Measurements from ENCODE around the gene ABCD3. TPM values are rescaled to one million over a fixed set of nuclear protein-coding genes. Genes with fewer than 3 reads are reported as not detected.
A peak's percentile ranks its signal among the peaks of the same experiment; 100 is the strongest.

The ABCD3 gene
- total and polyA plus RNA-seq, 2 of the 13 experiments (the other 11 are each of a cell fraction or from before 2014, with no cell fraction given) = 27.5 to 166 TPM

GRCh38 chr1:94541246-94542087, 123.3 kb downstream of the ABCD3 start, which contains the start of gene F3 (continued):
- TF ChIP-seq, protein P1, sequence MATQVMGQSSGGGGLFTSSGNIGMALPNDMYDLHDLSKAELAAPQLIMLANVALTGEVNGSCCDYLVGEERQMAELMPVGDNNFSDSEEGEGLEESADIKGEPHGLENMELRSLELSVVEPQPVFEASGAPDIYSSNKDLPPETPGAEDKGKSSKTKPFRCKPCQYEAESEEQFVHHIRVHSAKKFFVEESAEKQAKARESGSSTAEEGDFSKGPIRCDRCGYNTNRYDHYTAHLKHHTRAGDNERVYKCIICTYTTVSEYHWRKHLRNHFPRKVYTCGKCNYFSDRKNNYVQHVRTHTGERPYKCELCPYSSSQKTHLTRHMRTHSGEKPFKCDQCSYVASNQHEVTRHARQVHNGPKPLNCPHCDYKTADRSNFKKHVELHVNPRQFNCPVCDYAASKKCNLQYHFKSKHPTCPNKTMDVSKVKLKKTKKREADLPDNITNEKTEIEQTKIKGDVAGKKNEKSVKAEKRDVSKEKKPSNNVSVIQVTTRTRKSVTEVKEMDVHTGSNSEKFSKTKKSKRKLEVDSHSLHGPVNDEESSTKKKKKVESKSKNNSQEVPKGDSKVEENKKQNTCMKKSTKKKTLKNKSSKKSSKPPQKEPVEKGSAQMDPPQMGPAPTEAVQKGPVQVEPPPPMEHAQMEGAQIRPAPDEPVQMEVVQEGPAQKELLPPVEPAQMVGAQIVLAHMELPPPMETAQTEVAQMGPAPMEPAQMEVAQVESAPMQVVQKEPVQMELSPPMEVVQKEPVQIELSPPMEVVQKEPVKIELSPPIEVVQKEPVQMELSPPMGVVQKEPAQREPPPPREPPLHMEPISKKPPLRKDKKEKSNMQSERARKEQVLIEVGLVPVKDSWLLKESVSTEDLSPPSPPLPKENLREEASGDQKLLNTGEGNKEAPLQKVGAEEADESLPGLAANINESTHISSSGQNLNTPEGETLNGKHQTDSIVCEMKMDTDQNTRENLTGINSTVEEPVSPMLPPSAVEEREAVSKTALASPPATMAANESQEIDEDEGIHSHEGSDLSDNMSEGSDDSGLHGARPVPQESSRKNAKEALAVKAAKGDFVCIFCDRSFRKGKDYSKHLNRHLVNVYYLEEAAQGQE (IDR thresholded peaks at IDR 0.05; ENCODE audit: borderline replicate concordance in 1 of 2, low read depth in 1 of 2, low read length in 2 of 2) = no peak
- TF ChIP-seq CENPX (CRISPR knock-in tag; IDR thresholded peaks at IDR 0.05) = no peak
- TF ChIP-seq ARNT2 (CRISPR knock-in tag; IDR thresholded peaks at IDR 0.05; ENCODE audit: low read depth) = no peak; the same call in 1 of the 2 replicates
- TF ChIP-seq AKAP8 (CRISPR knock-in tag; IDR thresholded peaks at IDR 0.05) = no peak
- TF ChIP-seq ZC3H13 (CRISPR knock-in tag; IDR thresholded peaks at IDR 0.05) = no peak
- TF ChIP-seq KLF15 (CRISPR knock-in tag; IDR thresholded peaks at IDR 0.05; ENCODE audit: borderline replicate concordance) = no peak
- no peak for TF ChIP-seq ZNF3 (CRISPR knock-in tag; IDR thresholded peaks at IDR 0.05)
- no peak for TF ChIP-seq SP1 (IDR thresholded peaks at IDR 0.05)
- peak; percentile 59 for TF ChIP-seq SP1 (CRISPR knock-in tag; IDR thresholded peaks at IDR 0.05)
- TF ChIP-seq CCDC6 (CRISPR knock-in tag; IDR thresholded peaks at IDR 0.05) = peak; percentile 72; the same call in 1 of the 2 replicates
- peak; percentile 60 for TF ChIP-seq PHF8 (CRISPR knock-in tag; IDR thresholded peaks at IDR 0.05)
- TF ChIP-seq, protein P2, sequence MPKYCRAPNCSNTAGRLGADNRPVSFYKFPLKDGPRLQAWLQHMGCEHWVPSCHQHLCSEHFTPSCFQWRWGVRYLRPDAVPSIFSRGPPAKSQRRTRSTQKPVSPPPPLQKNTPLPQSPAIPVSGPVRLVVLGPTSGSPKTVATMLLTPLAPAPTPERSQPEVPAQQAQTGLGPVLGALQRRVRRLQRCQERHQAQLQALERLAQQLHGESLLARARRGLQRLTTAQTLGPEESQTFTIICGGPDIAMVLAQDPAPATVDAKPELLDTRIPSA (CRISPR knock-in tag; IDR thresholded peaks at IDR 0.05; ENCODE audit: borderline replicate concordance) = no peak
- no peak for TF ChIP-seq USF2 (IDR thresholded peaks at IDR 0.05; ENCODE audit: low read depth, low read length)
- no peak for TF ChIP-seq USF2 (CRISPR knock-in tag; IDR thresholded peaks at IDR 0.05; ENCODE audit: borderline replicate concordance)
- TF ChIP-seq BCL3 (CRISPR knock-in tag; IDR thresholded peaks at IDR 0.05) = 0 out of 2 replicates have a peak, but pooled peaks have one; percentile 18
- TF ChIP-seq ARHGAP35 (CRISPR knock-in tag; IDR thresholded peaks at IDR 0.05; ENCODE audit: borderline replicate concordance) = peak; percentile 23; the same call in 1 of the 2 replicates
- no peak for TF ChIP-seq RFX5 (IDR thresholded peaks at IDR 0.05; ENCODE audit: low read depth, low read length)
- no peak for TF ChIP-seq SALL2 (CRISPR knock-in tag; IDR thresholded peaks at IDR 0.05)
- TF ChIP-seq ZFP91 (CRISPR knock-in tag; IDR thresholded peaks at IDR 0.05; ENCODE audit: borderline replicate concordance) = peak; percentile 60; the same call in 1 of the 2 replicates

All from HepG2 (cell line).